BJ (cell line): ENCODE results near the gene POR. TPM values are rescaled to one million over a fixed set of nuclear protein-coding genes. Genes with fewer than 3 reads are reported as not detected.

Experiments used
- CTCF ChIA-PET: fragments of 350-600 bp; formaldehyde crosslinking; extraction: SDS; loops from one replicate; lab custom pipeline; 2021; ENCODE audit warnings: antibody characterized with exemption, inconsistent platforms; lab: Yijun Ruan, JAX
- POLR2A ChIA-PET: fragments of 300-600 bp; sonication (Branson Sonifier 250); formaldehyde crosslinking; extraction: SDS; loops from one replicate; lab custom pipeline; 2021; ENCODE audit warnings: antibody characterized with exemption; lab: Charles Lee
- DNase-seq: peaks from one replicate; pipeline ENCODE4 v3.0.0-alpha.2; 2011; ENCODE audit warnings: low read depth
- H3K27me3 ChIP-seq: 2 replicates; pipeline ENCODE4 v1.6.0; 2011; ENCODE audit warnings: low read length; ENCODE audit not compliant: control insufficient read depth, insufficient read depth
- H3K36me3 ChIP-seq: 2 replicates; pipeline ENCODE4 v1.5.1; 2011; ENCODE audit warnings: low read length; ENCODE audit not compliant: control insufficient read depth, insufficient read depth
- H3K4me3 ChIP-seq: 2 replicates; pipeline ENCODE4 v1.5.1; 2011; ENCODE audit warnings: low read depth, mild to moderate bottlenecking, control low read depth, low read length
- polyA plus RNA-seq: library from polyadenylated mRNA; depleted of rRNA; stranded (reverse); fragments of >200 nt; gene quantifications from 2 replicates; pipeline ENCODE4 v1.2.3, GENCODE V29; 2011
- TF ChIP-seq, protein P1 (sequence below): IDR thresholded peaks from 2 replicates; pipeline ENCODE4 v1.5.1; 2011; ENCODE audit warnings: low read depth, mild to moderate bottlenecking, control low read depth, inconsistent platforms, low read length, moderate library complexity; ENCODE audit not compliant: insufficient read depth

Gene POR
- polyA plus RNA-seq, 1 experiment = 63.4 TPM

DNA sequence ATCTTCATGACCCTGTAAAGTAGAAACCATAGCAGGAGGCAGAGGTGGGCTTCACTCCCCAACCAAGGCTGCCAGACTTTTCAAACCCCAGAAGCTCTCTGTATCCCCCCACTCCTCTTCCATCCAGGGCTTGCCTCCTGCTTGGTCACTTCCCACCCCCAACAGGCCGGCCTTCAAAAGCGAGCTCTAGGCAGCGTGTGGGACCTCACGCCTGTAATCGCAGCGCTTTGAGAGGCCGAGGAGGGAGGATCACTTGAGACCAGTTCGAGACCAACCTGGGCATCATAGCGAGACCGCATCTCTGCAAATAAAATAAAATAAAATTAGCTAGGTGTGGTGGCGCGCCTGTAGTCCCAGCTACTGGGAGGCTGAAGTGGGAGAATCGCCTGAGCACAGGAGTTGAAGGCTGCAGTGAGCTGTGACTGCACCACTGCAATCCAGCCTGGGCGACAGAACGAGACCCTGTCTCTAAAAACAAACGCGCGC lies 743 bp upstream of the POR start:
- CTCF ChIA-PET = interaction anchor here (0.6 to 1.3 kb wide), 3 partner anchors 47 to 75 kb away, joined by 3 to 4 read pairs (median 4); no protein-coding TSS in a partner anchor
- no peak for DNase-seq
- no peaks in the 10 kb centered on the region for H3K36me3 ChIP-seq
- POLR2A ChIA-PET = no interaction called here
- no peaks in the 10 kb centered on the region for H3K27me3 ChIP-seq
- TF ChIP-seq, protein P1, sequence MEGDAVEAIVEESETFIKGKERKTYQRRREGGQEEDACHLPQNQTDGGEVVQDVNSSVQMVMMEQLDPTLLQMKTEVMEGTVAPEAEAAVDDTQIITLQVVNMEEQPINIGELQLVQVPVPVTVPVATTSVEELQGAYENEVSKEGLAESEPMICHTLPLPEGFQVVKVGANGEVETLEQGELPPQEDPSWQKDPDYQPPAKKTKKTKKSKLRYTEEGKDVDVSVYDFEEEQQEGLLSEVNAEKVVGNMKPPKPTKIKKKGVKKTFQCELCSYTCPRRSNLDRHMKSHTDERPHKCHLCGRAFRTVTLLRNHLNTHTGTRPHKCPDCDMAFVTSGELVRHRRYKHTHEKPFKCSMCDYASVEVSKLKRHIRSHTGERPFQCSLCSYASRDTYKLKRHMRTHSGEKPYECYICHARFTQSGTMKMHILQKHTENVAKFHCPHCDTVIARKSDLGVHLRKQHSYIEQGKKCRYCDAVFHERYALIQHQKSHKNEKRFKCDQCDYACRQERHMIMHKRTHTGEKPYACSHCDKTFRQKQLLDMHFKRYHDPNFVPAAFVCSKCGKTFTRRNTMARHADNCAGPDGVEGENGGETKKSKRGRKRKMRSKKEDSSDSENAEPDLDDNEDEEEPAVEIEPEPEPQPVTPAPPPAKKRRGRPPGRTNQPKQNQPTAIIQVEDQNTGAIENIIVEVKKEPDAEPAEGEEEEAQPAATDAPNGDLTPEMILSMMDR = no peak
- peak overlapping the region; percentile 94 for H3K4me3 ChIP-seq

DNA sequence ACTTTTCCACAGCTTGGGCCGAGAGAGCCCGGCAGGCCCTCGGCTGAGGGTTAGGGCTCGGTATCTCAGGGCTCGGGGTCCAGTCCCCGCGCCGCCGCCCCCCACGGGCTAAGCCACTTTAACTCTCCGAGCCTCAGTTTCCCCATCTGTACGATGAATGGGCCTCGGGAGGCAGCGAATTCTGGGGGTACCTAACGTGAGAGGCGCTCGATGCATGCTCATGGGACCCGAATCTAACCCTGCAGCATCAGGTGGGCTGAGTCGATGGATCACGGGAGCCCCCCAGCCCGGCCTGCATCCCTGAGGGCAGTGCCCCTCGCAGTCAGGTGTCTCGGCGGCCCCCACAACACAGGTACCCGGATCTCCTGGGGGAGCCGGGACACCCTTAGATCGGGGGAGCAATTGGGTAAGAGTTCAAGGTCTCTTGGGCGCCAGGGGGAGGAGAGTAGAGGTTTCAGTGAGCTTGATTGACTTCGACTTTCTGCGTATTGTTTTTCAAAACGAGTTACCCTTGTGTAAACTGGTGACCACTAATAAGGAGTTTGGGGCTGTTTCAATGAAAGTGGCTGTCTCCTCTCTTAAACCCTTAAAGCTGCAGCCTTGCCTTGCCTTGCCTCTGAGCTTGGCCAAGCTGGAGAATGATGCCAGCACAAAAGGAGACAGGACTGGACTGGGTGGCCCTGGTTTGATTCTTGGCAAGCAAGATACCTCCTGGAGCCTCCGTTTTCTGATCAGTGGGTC lies 631 bp downstream of the POR start:
- peak overlapping the region; percentile 94 for H3K4me3 ChIP-seq
- H3K36me3 ChIP-seq = no peaks in the 10 kb centered on the region
- ChIA-PET POLR2A (interaction anchor here (0.5 kb wide), 1 partner anchor 36 kb away, joined by 3 read pairs; no protein-coding TSS in a partner anchor), CTCF (interaction anchor here (0.6 to 1.9 kb wide), 3 partner anchors 10 to 66 kb away, joined by 3 to 5 read pairs (median 3); partner anchors contain the start of gene RHBDD2)
- DNase-seq = no peak
- TF ChIP-seq, protein P1 = no peak
- no peaks in the 10 kb centered on the region for H3K27me3 ChIP-seq

DNA sequence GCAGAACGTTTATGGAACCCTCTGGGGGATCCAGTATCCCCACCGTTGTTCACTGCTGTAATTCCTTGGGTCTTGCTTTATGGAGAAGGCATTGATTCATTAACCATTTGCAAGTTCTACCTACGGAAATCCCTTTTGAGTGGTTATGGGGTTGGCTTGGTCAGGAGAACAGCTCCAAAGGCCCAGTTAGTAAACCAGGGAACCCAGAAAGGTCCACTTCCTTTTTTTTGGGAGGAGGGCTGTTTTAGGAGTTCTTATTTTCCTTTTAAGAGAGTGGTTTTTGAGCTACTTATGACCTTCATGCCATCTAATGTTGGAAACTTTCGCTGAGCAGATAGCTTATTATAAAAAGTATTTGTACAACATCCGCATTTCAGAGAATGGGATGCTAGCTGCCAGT lies 1.3 kb downstream of the POR start:
- ChIA-PET CTCF (interaction anchor here (0.6 to 1.9 kb wide), 4 partner anchors 10 to 214 kb away, joined by 3 to 5 read pairs (median 3); partner anchors contain the start of gene RHBDD2), POLR2A (no interaction called here)
- H3K27me3 ChIP-seq = no peaks in the 10 kb centered on the region
- peak overlapping the region; percentile 94 for H3K4me3 ChIP-seq
- no peak for DNase-seq
- H3K36me3 ChIP-seq = no peaks in the 10 kb centered on the region
- TF ChIP-seq, protein P1 = no peak

DNA sequence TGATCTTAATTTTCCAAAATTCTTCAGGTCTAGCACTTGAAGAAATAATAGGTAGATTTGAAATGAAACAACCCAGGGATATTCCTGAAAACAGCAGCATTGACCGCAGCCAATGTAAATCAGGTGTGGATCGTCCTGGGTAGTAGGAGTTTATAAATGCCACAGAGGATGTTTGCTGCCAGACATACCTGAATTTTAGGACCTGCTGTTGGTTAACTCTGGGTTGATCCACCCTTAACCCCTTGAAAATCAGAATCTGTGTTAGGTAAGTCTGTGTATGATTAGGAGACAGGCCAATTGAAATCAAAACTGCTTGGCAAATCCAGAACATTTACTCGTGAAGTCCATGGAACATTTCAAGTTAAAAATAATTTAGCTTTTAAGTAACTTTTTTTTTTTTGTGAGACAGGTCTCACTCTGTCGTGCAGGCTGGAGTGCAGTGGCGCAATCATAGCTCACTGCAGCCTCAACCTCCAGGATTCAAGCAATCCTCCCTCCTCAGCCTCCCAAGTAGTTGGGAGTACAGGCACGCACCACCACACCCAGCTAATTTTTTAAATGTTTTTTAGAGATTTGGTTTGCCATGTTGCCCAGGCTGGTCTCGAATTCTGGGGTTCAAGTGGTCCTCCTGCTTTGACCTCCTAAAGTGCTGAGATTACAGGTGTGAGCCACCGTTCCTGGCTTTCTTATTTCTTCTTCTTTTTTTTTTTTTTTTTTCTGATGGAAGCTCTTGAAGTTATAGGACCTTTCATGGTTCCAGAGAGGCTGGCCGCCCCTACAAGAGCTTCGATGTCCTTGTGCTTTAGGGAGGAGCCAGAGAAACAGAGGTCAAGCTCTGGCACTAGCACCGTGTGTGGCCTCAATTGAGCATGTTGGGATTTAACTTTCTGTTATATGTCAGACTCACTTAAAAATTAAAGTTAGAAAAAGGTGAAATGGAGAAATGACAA lies 2.0 kb downstream of the POR start:
- TF ChIP-seq, protein P1 = no peak
- CTCF ChIA-PET = interaction anchor here (0.9 to 1.9 kb wide), 4 partner anchors 9 to 213 kb away, joined by 3 to 5 read pairs (median 3); partner anchors contain the start of gene RHBDD2

More for the DNA sequence above, 2.0 kb downstream of the POR start:
- H3K27me3 ChIP-seq = no peaks in the 10 kb centered on the region
- H3K4me3 ChIP-seq = no peak overlapping the region
- no peaks in the 10 kb centered on the region for H3K36me3 ChIP-seq
- no peak for DNase-seq
- POLR2A ChIA-PET = no interaction called here
